H1 (cell line): ENCODE results near the gene SLC9A2. TPM values are rescaled to one million over a fixed set of nuclear protein-coding genes. Genes with fewer than 3 reads are reported as not detected.
A peak's percentile ranks its signal among the peaks of the same experiment; 100 is the strongest.

Source experiments
- ASH2L ChIP-seq: fragments of 200-600, 300-600 bp; sonication (generic); IDR thresholded peaks from one replicate; pipeline ENCODE4 v1.7.1; 2017; ENCODE audit warnings: low read length
- BRCA1 ChIP-seq: IDR thresholded peaks from 2 replicates; pipeline ENCODE4 v1.6.1; 2012; ENCODE audit warnings: low read depth, low read length, improper control_type of control experiment
- CBX5 ChIP-seq: fragments of 300-800, 300-1000 bp; sonication (generic); IDR thresholded peaks from 2 replicates; pipeline ENCODE4 v1.7.1; 2016; ENCODE audit warnings: antibody characterized with exemption, low read length, low read depth
- CHD2 ChIP-seq: IDR thresholded peaks from 2 replicates; pipeline ENCODE4 v1.6.1; 2012; ENCODE audit warnings: low read length, improper control_type of control experiment
- GTF2F1 ChIP-seq: IDR thresholded peaks from 2 replicates; pipeline ENCODE4 v1.6.1; 2012; ENCODE audit warnings: low read depth, low read length, improper control_type of control experiment, borderline replicate concordance
- HDAC2 ChIP-seq, 2 experiments: fragments of 300-600 bp in 1 of 2; sonication (generic) in 1 of 2; IDR thresholded peaks; 2 replicates each; pipeline ENCODE4 v1.6.1; 2011 to 2012; ENCODE audit warnings: low read depth in 2 of 2, low read length in 2 of 2, mild to moderate bottlenecking in 2 of 2, moderate library complexity in 2 of 2, borderline replicate concordance in 1 of 2, inconsistent platforms in 1 of 2
- JUND ChIP-seq: IDR thresholded peaks from 2 replicates; pipeline ENCODE4 v1.6.1; 2011; ENCODE audit warnings: mild to moderate bottlenecking, improper control_type of control experiment, low read length
- KDM4A ChIP-seq: IDR thresholded peaks from one replicate; pipeline ENCODE4 v1.7.1; 2012; ENCODE audit warnings: low read depth, mild to moderate bottlenecking, moderate library complexity, low read length, inconsistent platforms; ENCODE audit not compliant: severe bottlenecking
- MAFK ChIP-seq: IDR thresholded peaks from 2 replicates; pipeline ENCODE4 v1.6.1; 2012; ENCODE audit warnings: low read depth, mild to moderate bottlenecking, improper control_type of control experiment, low read length
- NRF1 ChIP-seq: IDR thresholded peaks from 2 replicates; pipeline ENCODE4 v1.6.1; 2011; ENCODE audit warnings: mild to moderate bottlenecking, low read depth, low read length, improper control_type of control experiment
- PHF8 ChIP-seq: fragments of 200-600 bp; sonication (generic); conservative IDR thresholded peaks from 2 replicates; pipeline ENCODE4 v1.7.1; 2012; ENCODE audit warnings: low read depth, mild to moderate bottlenecking, inconsistent platforms, low read length, moderate library complexity
- POLR2A ChIP-seq, 2 experiments: IDR thresholded peaks; 1 replicate in 1 of 2; 2 replicates in 1 of 2; pipeline ENCODE4 v1.6.1; 2011; ENCODE audit warnings: low read depth in 2 of 2, low read length in 2 of 2, mild to moderate bottlenecking in 2 of 2; ENCODE audit errors: control extremely low read depth in 1 of 2
- RAD21 ChIP-seq, 2 experiments: IDR thresholded peaks in 1 of 2; conservative IDR thresholded peaks in 1 of 2; 2 replicates each; pipeline ENCODE4 v1.6.1; 2011; ENCODE audit warnings: low read depth in 2 of 2, low read length in 2 of 2, improper control_type of control experiment in 1 of 2, inconsistent platforms in 1 of 2, mild to moderate bottlenecking in 1 of 2, moderate library complexity in 1 of 2
- RFX5 ChIP-seq: IDR thresholded peaks from 2 replicates; pipeline ENCODE4 v1.6.1; 2011; ENCODE audit warnings: low read depth, low read length, improper control_type of control experiment, borderline replicate concordance
- SIN3A ChIP-seq, 2 experiments: IDR thresholded peaks in 1 of 2; conservative IDR thresholded peaks in 1 of 2; 2 replicates each; pipeline ENCODE4 v1.6.1; 2011 to 2012; ENCODE audit warnings: low read length in 2 of 2, improper control_type of control experiment in 1 of 2, low read depth in 1 of 2, mild to moderate bottlenecking in 1 of 2
- SIRT6 ChIP-seq: IDR thresholded peaks from one replicate; pipeline ENCODE4 v1.7.1; 2012; ENCODE audit warnings: low read length, inconsistent platforms
- SP2 ChIP-seq: IDR thresholded peaks from 2 replicates; pipeline ENCODE4 v1.6.1; 2012; ENCODE audit warnings: mild to moderate bottlenecking, low read length, inconsistent platforms
- SUZ12 ChIP-seq: fragments of 200-600 bp; sonication (generic); IDR thresholded peaks from 2 replicates; pipeline ENCODE4 v1.6.1; 2012; ENCODE audit warnings: mild to moderate bottlenecking, inconsistent platforms, low read length, moderate library complexity, mixed read lengths
- TCF12 ChIP-seq: IDR thresholded peaks from 2 replicates; pipeline ENCODE4 v1.6.1; 2011; ENCODE audit warnings: low read depth, mild to moderate bottlenecking, low read length
- polyA plus RNA-seq, 7 experiments: library from polyadenylated mRNA; depleted of rRNA in 3 of 7; stranded (reverse) in 5 of 7; unstranded in 2 of 7; fragments of >200 nt in 5 of 7; fragments of 200-250 nt in 2 of 7; gene quantifications; 1 replicate in 5 of 7; 2 replicates in 1 of 7; 4 replicates in 1 of 7; pipeline versions ENCODE4 v1.2.1 to v1.2.3, GENCODE V29; 2011 to 2013; ENCODE audit warnings: missing spikeins in 2 of 7, mixed read lengths in 2 of 7
- total RNA-seq: library from RNA; stranded (reverse); fragmentation: NEBNext Ultra II Directional; extraction: Animal tissue kit (Norgen Biotek cat#: 25700); gene quantifications from 2 replicates; pipeline ENCODE4 v1.2.1, GENCODE V29; 2021
- TF ChIP-seq, protein P1 (sequence below): IDR thresholded peaks from 2 replicates; pipeline ENCODE4 v1.6.1; 2012; ENCODE audit warnings: inconsistent platforms
- TF ChIP-seq, protein P2 (sequence below): IDR thresholded peaks from 2 replicates; pipeline ENCODE4 v1.6.1; 2012; ENCODE audit warnings: inconsistent platforms
- TF ChIP-seq, protein P3 (sequence below): IDR thresholded peaks from 2 replicates; pipeline ENCODE4 v1.6.1; 2011; ENCODE audit warnings: low read length, improper control_type of control experiment

Gene SLC9A2
- total and polyA plus RNA-seq, 2 of the 8 experiments (the other 6 are each of a cell fraction or from before 2014, with no cell fraction given): 0.06 to 0.13 TPM

GRCh38 chr2:102619414-102620319 lies at the start of gene SLC9A2 (continued):
- no peak for TF ChIP-seq POLR2A (IDR thresholded peaks at IDR 0.05; ENCODE audit: control extremely low read depth in 1 of 2, low read depth in 2 of 2, low read length in 2 of 2)
- 0 out of 4 replicates have a peak, but pooled peaks of 1 of the 2 experiments have one; percentile 42 for TF ChIP-seq HDAC2 (IDR thresholded peaks at IDR 0.05; ENCODE audit: borderline replicate concordance in 1 of 2, low read depth in 2 of 2, low read length in 2 of 2)
- no peak for TF ChIP-seq BRCA1
- TF ChIP-seq PHF8: no peak
- TF ChIP-seq SIN3A (conservative IDR thresholded peaks at IDR 0.05 in 1 of 2, IDR thresholded peaks at IDR 0.05 in 1 of 2; ENCODE audit: low read depth in 1 of 2, low read length in 2 of 2): no peak
- TF ChIP-seq, protein P1, sequence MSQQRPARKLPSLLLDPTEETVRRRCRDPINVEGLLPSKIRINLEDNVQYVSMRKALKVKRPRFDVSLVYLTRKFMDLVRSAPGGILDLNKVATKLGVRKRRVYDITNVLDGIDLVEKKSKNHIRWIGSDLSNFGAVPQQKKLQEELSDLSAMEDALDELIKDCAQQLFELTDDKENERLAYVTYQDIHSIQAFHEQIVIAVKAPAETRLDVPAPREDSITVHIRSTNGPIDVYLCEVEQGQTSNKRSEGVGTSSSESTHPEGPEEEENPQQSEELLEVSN: peak; percentile 97
- no peak for TF ChIP-seq RFX5
- TF ChIP-seq CHD2: no peak
- no peak for TF ChIP-seq SIRT6
- no peak for TF ChIP-seq RAD21 (IDR thresholded peaks at IDR 0.05 in 1 of 2, conservative IDR thresholded peaks at IDR 0.05 in 1 of 2; ENCODE audit: low read depth in 2 of 2, low read length in 2 of 2)
- peak; percentile 91 for TF ChIP-seq KDM4A
- TF ChIP-seq, protein P2, sequence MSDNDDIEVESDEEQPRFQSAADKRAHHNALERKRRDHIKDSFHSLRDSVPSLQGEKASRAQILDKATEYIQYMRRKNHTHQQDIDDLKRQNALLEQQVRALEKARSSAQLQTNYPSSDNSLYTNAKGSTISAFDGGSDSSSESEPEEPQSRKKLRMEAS: peak; percentile 95
- TF ChIP-seq ASH2L: no peak
- no peak for TF ChIP-seq CBX5
- TF ChIP-seq MAFK: no peak
- 0 out of 2 replicates have a peak, but pooled peaks have one; percentile 22 for TF ChIP-seq GTF2F1
- 0 out of 2 replicates have a peak, but pooled peaks have one; percentile 16 for TF ChIP-seq TCF12
- no peak for TF ChIP-seq JUND
- TF ChIP-seq, protein P3, sequence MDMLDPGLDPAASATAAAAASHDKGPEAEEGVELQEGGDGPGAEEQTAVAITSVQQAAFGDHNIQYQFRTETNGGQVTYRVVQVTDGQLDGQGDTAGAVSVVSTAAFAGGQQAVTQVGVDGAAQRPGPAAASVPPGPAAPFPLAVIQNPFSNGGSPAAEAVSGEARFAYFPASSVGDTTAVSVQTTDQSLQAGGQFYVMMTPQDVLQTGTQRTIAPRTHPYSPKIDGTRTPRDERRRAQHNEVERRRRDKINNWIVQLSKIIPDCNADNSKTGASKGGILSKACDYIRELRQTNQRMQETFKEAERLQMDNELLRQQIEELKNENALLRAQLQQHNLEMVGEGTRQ: no peak
- no peak for TF ChIP-seq NRF1
- peak; percentile 47 for TF ChIP-seq SUZ12
- no peak for TF ChIP-seq SP2
